ENCODE measurements around the gene SPOUT1. TPM values are rescaled to one million over a fixed set of nuclear protein-coding genes. Genes with fewer than 3 reads are reported as not detected.
"Not testable (repeated sequence)": the region's sequence is repeated elsewhere in the genome, so short reads cannot be mapped to it uniquely, and the experiment has no call there.

The SPOUT1 gene
- polyA plus RNA-seq, 1 donor (not counting 4 experiments of a cell fraction or from before 2014, with no cell fraction given): 22.0 TPM

- H3K4me3 ChIP-seq (ENCODE audit: control insufficient read depth in 2 of 3, extremely low read depth in 1 of 3, insufficient read depth in 2 of 3, low read depth in 1 of 3, low read length in 3 of 3); H3K27me3 ChIP-seq (ENCODE audit: control insufficient read depth, extremely low read depth, insufficient read depth, low read length); dilution Hi-C loops (cut with MboI; ENCODE audit: extremely low pct_ligation_motif_present, low sequenced_read_pairs); H3K9ac ChIP-seq (ENCODE audit: control insufficient read depth, extremely low read depth, insufficient read depth, low read length); DNase-seq (ENCODE audit: low read depth, low spot score); H3K4me2 ChIP-seq (ENCODE audit: control insufficient read depth, extremely low read depth, insufficient read depth, low read depth, low read length); H3K4me1 ChIP-seq (ENCODE audit: control insufficient read depth, extremely low read depth, insufficient read depth, low read length); H3K27ac ChIP-seq (ENCODE audit: control insufficient read depth, insufficient read depth, low read length); H3K79me2 ChIP-seq (ENCODE audit: control insufficient read depth, insufficient read depth, low read length); H4K20me1 ChIP-seq (ENCODE audit: control insufficient read depth, extremely low read depth, insufficient read depth, low read length); H3K9me3 ChIP-seq (ENCODE audit: control insufficient read depth, low read depth, low read length); H3K36me3 ChIP-seq (ENCODE audit: control insufficient read depth in 2 of 2, extremely low read depth in 1 of 2, insufficient read depth in 2 of 2, low read length in 2 of 2); H3K9me1 ChIP-seq (ENCODE audit: control insufficient read depth, extremely low read depth, insufficient read depth, low read length); H2AFZ ChIP-seq (ENCODE audit: control insufficient read depth, low read length): not testable (repeated sequence)
- peak; percentile 32 for FAIRE-seq
- peak in 2 of 3 experiments; percentile 19 to 39 for TF ChIP-seq CTCF (optimal IDR thresholded peaks at IDR 0.05 in 1 of 3, IDR thresholded peaks at IDR 0.05 in 1 of 3, conservative IDR thresholded peaks at IDR 0.05 in 1 of 3; ENCODE audit: extremely low read depth in 1 of 3, insufficient read depth in 2 of 3, low read length in 3 of 3)
Measured at GRCh38 chr9:128851779-128852600, 22.4 kb upstream of the SPOUT1 start.

GRCh38 chr9:128851024-128851423, 21.4 kb upstream of the SPOUT1 start:
- H3K79me2 ChIP-seq (ENCODE audit: control insufficient read depth, insufficient read depth, low read length); H3K9ac ChIP-seq (ENCODE audit: control insufficient read depth, extremely low read depth, insufficient read depth, low read length); H4K20me1 ChIP-seq (ENCODE audit: control insufficient read depth, extremely low read depth, insufficient read depth, low read length); H3K9me1 ChIP-seq (ENCODE audit: control insufficient read depth, extremely low read depth, insufficient read depth, low read length); H3K4me2 ChIP-seq (ENCODE audit: control insufficient read depth, extremely low read depth, insufficient read depth, low read depth, low read length); FAIRE-seq; H3K4me1 ChIP-seq (ENCODE audit: control insufficient read depth, extremely low read depth, insufficient read depth, low read length); H3K27ac ChIP-seq (ENCODE audit: control insufficient read depth, insufficient read depth, low read length); H3K9me3 ChIP-seq (ENCODE audit: control insufficient read depth, low read depth, low read length); H3K36me3 ChIP-seq (ENCODE audit: control insufficient read depth in 2 of 2, extremely low read depth in 1 of 2, insufficient read depth in 2 of 2, low read length in 2 of 2); dilution Hi-C loops (cut with MboI; ENCODE audit: extremely low pct_ligation_motif_present, low sequenced_read_pairs); H3K27me3 ChIP-seq (ENCODE audit: control insufficient read depth, extremely low read depth, insufficient read depth, low read length); DNase-seq (ENCODE audit: low read depth, low spot score); H3K4me3 ChIP-seq (ENCODE audit: control insufficient read depth in 2 of 3, extremely low read depth in 1 of 3, insufficient read depth in 2 of 3, low read depth in 1 of 3, low read length in 3 of 3); H2AFZ ChIP-seq (ENCODE audit: control insufficient read depth, low read length): not testable (repeated sequence)

GRCh38 chr9:128847803-128848202, 18.2 kb upstream of the SPOUT1 start:
- TF ChIP-seq EZH2 (IDR thresholded peaks at IDR 0.05; ENCODE audit: low read length) (no peak), CTCF (optimal IDR thresholded peaks at IDR 0.05 in 1 of 3, IDR thresholded peaks at IDR 0.05 in 1 of 3, conservative IDR thresholded peaks at IDR 0.05 in 1 of 3; ENCODE audit: extremely low read depth in 1 of 3, insufficient read depth in 2 of 3, low read length in 3 of 3) (no peak)
- peaks cover 4% of the 10 kb centered on the region for H4K20me1 ChIP-seq (ENCODE audit: control insufficient read depth, extremely low read depth, insufficient read depth, low read length)
- dilution Hi-C loops (cut with MboI; ENCODE audit: extremely low pct_ligation_motif_present, low sequenced_read_pairs): no loop called here
- no peak overlapping the region for H2AFZ ChIP-seq (ENCODE audit: control insufficient read depth, low read length)
- no peak for DNase-seq (ENCODE audit: low read depth, low spot score)
- H3K4me1 ChIP-seq (ENCODE audit: control insufficient read depth, extremely low read depth, insufficient read depth, low read length): peaks cover 18% of the 10 kb centered on the region
- no peaks in the 10 kb centered on the region for H3K27me3 ChIP-seq (ENCODE audit: control insufficient read depth, extremely low read depth, insufficient read depth, low read length)
- H3K9me1 ChIP-seq (ENCODE audit: control insufficient read depth, extremely low read depth, insufficient read depth, low read length): peaks cover 5% of the 10 kb centered on the region
- H3K36me3 ChIP-seq (ENCODE audit: control insufficient read depth in 2 of 2, extremely low read depth in 1 of 2, insufficient read depth in 2 of 2, low read length in 2 of 2): no peaks in the 10 kb centered on the region
- H3K9me3 ChIP-seq (ENCODE audit: control insufficient read depth, low read depth, low read length): no peaks in the 10 kb centered on the region
- no peak overlapping the region for H3K9ac ChIP-seq (ENCODE audit: control insufficient read depth, extremely low read depth, insufficient read depth, low read length)
- H3K4me3 ChIP-seq (ENCODE audit: control insufficient read depth in 2 of 3, extremely low read depth in 1 of 3, insufficient read depth in 2 of 3, low read depth in 1 of 3, low read length in 3 of 3): no peak overlapping the region
- peaks cover 2% of the 10 kb centered on the region for H3K79me2 ChIP-seq (ENCODE audit: control insufficient read depth, insufficient read depth, low read length)
- no peak overlapping the region for H3K4me2 ChIP-seq (ENCODE audit: control insufficient read depth, extremely low read depth, insufficient read depth, low read depth, low read length)
- FAIRE-seq: no peak
- no peak overlapping the region for H3K27ac ChIP-seq (ENCODE audit: control insufficient read depth, insufficient read depth, low read length)

Data from keratinocyte (primary cell).